Endothelial cell of umbilical vein (primary cell): ENCODE results near the gene AK4. TPM values are rescaled to one million over a fixed set of nuclear protein-coding genes. Genes with fewer than 3 reads are reported as not detected.

Experiments
- BruUV-seq: library from RNA; stranded (reverse); fragments of 400-500 nt; replicated peaks from 2 replicates; lab custom pipeline; 2021; lab: Mats Ljungman, UMichigan
- CTCF ChIA-PET: fragments of 300-600, 350-600 bp; sonication (Branson Sonifier 250); formaldehyde crosslinking; loops from one replicate; lab custom pipeline; 2021; ENCODE audit warnings: antibody characterized with exemption, inconsistent platforms; lab: Charles Lee
- POLR2A ChIA-PET: fragments of 300-600, 350-600 bp; sonication (Branson Sonifier 250); formaldehyde crosslinking; loops from one replicate; lab custom pipeline; 2021; ENCODE audit warnings: antibody characterized with exemption, inconsistent platforms; lab: Charles Lee
- DNase-seq: peaks from one replicate; pipeline ENCODE4 v3.0.0-alpha.2; 2011; ENCODE audit warnings: low read depth, low spot score
- FAIRE-seq: peaks from 2 replicates; lab custom pipeline; 2011; peaks lifted over from hg19 to GRCh38; lab: Jason Lieb, UNC
- H2AFZ ChIP-seq: 2 replicates; pipeline ENCODE4 v1.6.0; 2012; ENCODE audit warnings: low read depth, low read length, control low read depth, inconsistent platforms
- H3K27ac ChIP-seq: 2 replicates; pipeline ENCODE4 v1.5.1; 2011; ENCODE audit warnings: low read depth, mild to moderate bottlenecking, control low read depth, low read length, moderate library complexity; ENCODE audit not compliant: insufficient read depth
- H3K27me3 ChIP-seq, 2 experiments: 2 replicates each; pipeline versions ENCODE4 v1.6.0 to v1.6.1; 2011; ENCODE audit warnings: low read length in 2 of 2, mixed read lengths in 1 of 2; ENCODE audit not compliant: control insufficient read depth in 2 of 2, insufficient read depth in 2 of 2
- H3K36me3 ChIP-seq, 2 experiments: 2 replicates in 1 of 2; 3 replicates in 1 of 2; pipeline ENCODE4 v1.5.1; 2011; ENCODE audit warnings: low read length in 2 of 2, mild to moderate bottlenecking in 1 of 2, moderate library complexity in 1 of 2; ENCODE audit not compliant: control insufficient read depth in 2 of 2, insufficient read depth in 2 of 2; ENCODE audit errors: extremely low read depth in 1 of 2
- H3K4me1 ChIP-seq: 3 replicates; pipeline ENCODE4 v1.5.1; 2011; ENCODE audit warnings: mild to moderate bottlenecking, low read length; ENCODE audit not compliant: control insufficient read depth, insufficient read depth; ENCODE audit errors: extremely low read depth
- H3K4me2 ChIP-seq: 2 replicates; pipeline ENCODE4 v1.6.1; 2011; ENCODE audit warnings: low read length, control low read depth, mixed read lengths; ENCODE audit not compliant: insufficient read depth
- H3K4me3 ChIP-seq, 3 experiments: fragments of 200-600 bp in 1 of 3; sonication (generic), shearing (Covaris generic) in 1 of 3; replicated peaks in 1 of 3; 2 replicates each; pipeline ENCODE4 v1.5.1; 2011 to 2016; ENCODE audit warnings: control low read depth in 3 of 3, low read length in 3 of 3, mild to moderate bottlenecking in 2 of 3, inconsistent platforms in 1 of 3, low read depth in 1 of 3, moderate library complexity in 1 of 3; ENCODE audit not compliant: insufficient read depth in 1 of 3
- H3K79me2 ChIP-seq: 2 replicates; pipeline ENCODE4 v1.6.0; 2012; ENCODE audit warnings: low read length, inconsistent platforms; ENCODE audit not compliant: control insufficient read depth, insufficient read depth
- H3K9ac ChIP-seq: replicated peaks from 2 replicates; pipeline ENCODE3; 2011; ENCODE audit warnings: low read length, control low read depth; ENCODE audit not compliant: insufficient read depth; ENCODE audit errors: extremely low read depth
- H3K9me1 ChIP-seq: replicated peaks from 3 replicates; pipeline ENCODE4 v1.6.0; 2011; ENCODE audit warnings: mild to moderate bottlenecking, low read length; ENCODE audit not compliant: control insufficient read depth, insufficient read depth; ENCODE audit errors: extremely low read depth
- H3K9me3 ChIP-seq: replicated peaks from 2 replicates; pipeline ENCODE4 v1.5.1; 2012; ENCODE audit warnings: low read length, inconsistent platforms; ENCODE audit not compliant: control insufficient read depth, insufficient read depth
- H4K20me1 ChIP-seq: replicated peaks from 2 replicates; pipeline ENCODE3; 2011; ENCODE audit warnings: mild to moderate bottlenecking, low read length; ENCODE audit not compliant: control insufficient read depth, insufficient read depth; ENCODE audit errors: extremely low read depth
- EZH2 ChIP-seq: IDR thresholded peaks from 2 replicates; pipeline ENCODE4 v1.6.1; 2012; ENCODE audit warnings: borderline replicate concordance, low read depth, mild to moderate bottlenecking, moderate library complexity, low read length, inconsistent platforms; ENCODE audit not compliant: severe bottlenecking
- FOS ChIP-seq: IDR thresholded peaks from 2 replicates; pipeline ENCODE4 v1.6.1; 2011; ENCODE audit warnings: mild to moderate bottlenecking, low read length, moderate library complexity, borderline replicate concordance; ENCODE audit not compliant: insufficient read depth
- GATA2 ChIP-seq: IDR thresholded peaks from 2 replicates; pipeline ENCODE4 v1.7.0; 2011; ENCODE audit warnings: low read depth, mild to moderate bottlenecking, moderate library complexity, mixed read lengths, low read length; ENCODE audit not compliant: insufficient read length, insufficient read depth
- JUN ChIP-seq: IDR thresholded peaks from 2 replicates; pipeline ENCODE4 v1.6.1; 2011; ENCODE audit warnings: borderline replicate concordance, low read depth; ENCODE audit not compliant: insufficient read length, insufficient read depth
- MAX ChIP-seq: IDR thresholded peaks from 2 replicates; pipeline ENCODE4 v1.6.1; 2011; ENCODE audit not compliant: insufficient read depth, insufficient read length
- MYC ChIP-seq: IDR thresholded peaks from one replicate; pipeline ENCODE4 v1.6.1; 2011; ENCODE audit warnings: mild to moderate bottlenecking, low read depth, low read length
- POLR2A ChIP-seq: IDR thresholded peaks from 2 replicates; pipeline ENCODE4 v1.6.1; 2012; ENCODE audit warnings: low read depth, mild to moderate bottlenecking, control low read depth, low read length
- POLR2AphosphoS5 ChIP-seq: IDR thresholded peaks from 2 replicates; pipeline ENCODE4 v1.6.1; 2012; ENCODE audit warnings: low read depth, mild to moderate bottlenecking, control low read depth, low read length, moderate library complexity; ENCODE audit not compliant: insufficient read depth
- dilution Hi-C: fragments of 300-500 bp; cut with MboI; formaldehyde crosslinking; loops from one replicate; pipeline ENCODE4 v1.15.0; 2019; ENCODE audit warnings: low sequenced_read_pairs; ENCODE audit not compliant: extremely low pct_ligation_motif_present
- intact Hi-C: fragments of 100-400 bp; cut with micrococcal nuclease; formaldehyde crosslinking; loops from one replicate; pipeline ENCODE4 v1.10.0; 2022
- polyA plus RNA-seq, 4 experiments: library from polyadenylated mRNA; depleted of rRNA in 3 of 4; stranded (reverse) in 3 of 4; unstranded in 1 of 4; fragments of >200 nt; gene quantifications; 2 replicates each; pipeline versions ENCODE4 v1.2.1 to v1.2.3, GENCODE V29; 2011 to 2012; ENCODE audit warnings: missing spikeins in 1 of 4
- total RNA-seq: library from RNA; stranded (reverse); gene quantifications from 2 replicates; pipeline ENCODE4 v1.2.3, GENCODE V29; 2021
- TF ChIP-seq, protein P1 (sequence below), 2 donors: IDR thresholded peaks; 1 replicate in 1 of 2; 2 replicates in 1 of 2; pipeline ENCODE4 v1.5.1; 2011; ENCODE audit warnings: low read length in 2 of 2, mild to moderate bottlenecking in 2 of 2, moderate library complexity in 2 of 2, control low read depth in 1 of 2, inconsistent platforms in 1 of 2, low read depth in 1 of 2; ENCODE audit not compliant: insufficient read depth in 1 of 2; ENCODE audit errors: extremely low read depth in 1 of 2

The AK4 gene
- total and polyA plus RNA-seq, 2 donors (not counting 3 experiments of a cell fraction or from before 2014, with no cell fraction given) = 2.2 to 5.6 TPM

DNA sequence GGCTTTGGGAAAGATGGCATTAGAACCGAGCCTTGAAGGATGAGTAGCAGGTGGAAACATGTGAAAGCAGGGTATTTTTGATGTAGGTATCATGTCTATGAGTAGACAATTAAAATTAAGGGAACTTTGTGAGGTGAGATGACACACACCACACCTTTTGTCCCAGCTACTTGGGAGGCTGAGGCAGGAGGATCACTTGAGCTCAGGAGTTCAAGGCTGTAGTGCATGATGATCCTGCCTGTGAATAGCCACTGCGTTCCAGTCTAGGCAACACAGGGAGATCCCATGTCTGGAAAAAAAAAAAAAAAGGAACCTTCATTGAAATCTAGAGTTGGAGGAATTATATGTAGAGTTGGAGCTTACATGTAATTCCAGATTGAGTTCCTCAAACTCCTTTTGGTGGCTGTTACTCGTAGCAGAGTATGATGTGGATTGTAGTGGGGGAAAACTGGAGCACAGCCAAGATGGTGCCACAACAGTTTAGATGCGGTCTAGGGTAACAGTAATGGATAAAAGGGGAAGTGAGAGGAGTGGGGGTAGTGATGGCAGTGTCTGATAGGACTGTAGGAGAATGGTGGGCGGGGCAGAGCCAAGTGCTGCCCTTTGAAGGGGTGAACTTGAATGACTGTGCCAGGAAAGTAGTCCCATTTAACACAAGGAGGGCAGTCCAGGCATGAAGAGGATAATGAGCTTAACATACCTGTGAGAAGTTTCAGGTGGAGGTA is 17.4 kb downstream of the AK4 start:
- dilution Hi-C loops = no loop called here
- intact Hi-C loops = no loop called here
- Histone ChIP-seq H3K9ac (no peak overlapping the region), H3K36me3 (no peaks in the 10 kb centered on the region), H3K9me1 (no peaks in the 10 kb centered on the region), H3K9me3 (no peaks in the 10 kb centered on the region), H2AFZ (no peak overlapping the region), H4K20me1 (no peaks in the 10 kb centered on the region), H3K4me3 (no peak overlapping the region), H3K27ac (no peak overlapping the region), H3K79me2 (no peaks in the 10 kb centered on the region), H3K4me2 (no peak overlapping the region), H3K27me3 (no peaks in the 10 kb centered on the region), H3K4me1 (no peaks in the 10 kb centered on the region)
- no peak for DNase-seq
- POLR2A ChIA-PET = no interaction called here
- no peak for TF ChIP-seq MAX
- no peak for TF ChIP-seq POLR2A
- TF ChIP-seq POLR2AphosphoS5 = no peak
- TF ChIP-seq, protein P1, sequence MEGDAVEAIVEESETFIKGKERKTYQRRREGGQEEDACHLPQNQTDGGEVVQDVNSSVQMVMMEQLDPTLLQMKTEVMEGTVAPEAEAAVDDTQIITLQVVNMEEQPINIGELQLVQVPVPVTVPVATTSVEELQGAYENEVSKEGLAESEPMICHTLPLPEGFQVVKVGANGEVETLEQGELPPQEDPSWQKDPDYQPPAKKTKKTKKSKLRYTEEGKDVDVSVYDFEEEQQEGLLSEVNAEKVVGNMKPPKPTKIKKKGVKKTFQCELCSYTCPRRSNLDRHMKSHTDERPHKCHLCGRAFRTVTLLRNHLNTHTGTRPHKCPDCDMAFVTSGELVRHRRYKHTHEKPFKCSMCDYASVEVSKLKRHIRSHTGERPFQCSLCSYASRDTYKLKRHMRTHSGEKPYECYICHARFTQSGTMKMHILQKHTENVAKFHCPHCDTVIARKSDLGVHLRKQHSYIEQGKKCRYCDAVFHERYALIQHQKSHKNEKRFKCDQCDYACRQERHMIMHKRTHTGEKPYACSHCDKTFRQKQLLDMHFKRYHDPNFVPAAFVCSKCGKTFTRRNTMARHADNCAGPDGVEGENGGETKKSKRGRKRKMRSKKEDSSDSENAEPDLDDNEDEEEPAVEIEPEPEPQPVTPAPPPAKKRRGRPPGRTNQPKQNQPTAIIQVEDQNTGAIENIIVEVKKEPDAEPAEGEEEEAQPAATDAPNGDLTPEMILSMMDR (IDR thresholded peaks at IDR 0.05; ENCODE audit: extremely low read depth in 1 of 2, insufficient read depth in 1 of 2, low read depth in 1 of 2, low read length in 2 of 2) = no peak
- no peak for TF ChIP-seq EZH2
- TF ChIP-seq GATA2 = no peak
- TF ChIP-seq MYC = no peak
- no peak for TF ChIP-seq JUN
- TF ChIP-seq FOS = no peak
- CTCF ChIA-PET = no interaction called here
- FAIRE-seq = no peak
- BruUV-seq = no TSS peak
